ENCODE measurements around the gene LANCL3. TPM values are rescaled to one million over a fixed set of nuclear protein-coding genes. Genes with fewer than 3 reads are reported as not detected.
"Not testable (repeated sequence)": the region's sequence is repeated elsewhere in the genome, so short reads cannot be mapped to it uniquely, and the experiment has no call there.

The LANCL3 gene
- total RNA-seq, 1 donor from 2014 or later, result 0.12 TPM

- no peak overlapping the region for H3K4me3 ChIP-seq (ENCODE audit: low read depth, low read length)
- no peak for TF ChIP-seq CTCF (conservative IDR thresholded peaks at IDR 0.05; ENCODE audit: low read depth, low read length)
- no peak for DNase-seq (ENCODE audit: low read depth)
Observed at GRCh38 chrX:37640142-37640541, 68.7 kb downstream of the LANCL3 start.

GRCh38 chrX:37641859-37642258 lies 70.4 kb downstream of the LANCL3 start:
- no peak for TF ChIP-seq CTCF (conservative IDR thresholded peaks at IDR 0.05; ENCODE audit: low read depth, low read length)
- DNase-seq (ENCODE audit: low read depth), result no peak
- H3K4me3 ChIP-seq (ENCODE audit: low read depth, low read length), result no peak overlapping the region

GRCh38 chrX:37644381-37645305 lies 73.2 kb downstream of the LANCL3 start:
- no peak for DNase-seq (ENCODE audit: low read depth)
- no peak for TF ChIP-seq CTCF (conservative IDR thresholded peaks at IDR 0.05; ENCODE audit: low read depth, low read length)
- H3K4me3 ChIP-seq (ENCODE audit: low read depth, low read length), result no peak overlapping the region

- H3K4me3 ChIP-seq (ENCODE audit: low read depth, low read length), result no peak overlapping the region
- DNase-seq (ENCODE audit: low read depth), result no peak
- no peak for TF ChIP-seq CTCF (conservative IDR thresholded peaks at IDR 0.05; ENCODE audit: low read depth, low read length)
Observed at GRCh38 chrX:37646254-37646653, 74.8 kb downstream of the LANCL3 start.

GRCh38 chrX:37650879-37651278 lies 79.4 kb downstream of the LANCL3 start:
- not testable (repeated sequence) for H3K4me3 ChIP-seq (ENCODE audit: low read depth, low read length)

GRCh38 chrX:37651921-37652452 lies 80.5 kb downstream of the LANCL3 start:
- DNase-seq (ENCODE audit: low read depth), result no peak
- no peak for TF ChIP-seq CTCF (conservative IDR thresholded peaks at IDR 0.05; ENCODE audit: low read depth, low read length)
- H3K4me3 ChIP-seq (ENCODE audit: low read depth, low read length), result no peak overlapping the region

More at GRCh38 chrX:37650879-37651278, 79.4 kb downstream of the LANCL3 start:
- DNase-seq (ENCODE audit: low read depth), result not testable (repeated sequence)

GRCh38 chrX:37652589-37653231 lies 81.2 kb downstream of the LANCL3 start:
- DNase-seq (ENCODE audit: low read depth), result no peak
- no peak overlapping the region for H3K4me3 ChIP-seq (ENCODE audit: low read depth, low read length)
- TF ChIP-seq CTCF (conservative IDR thresholded peaks at IDR 0.05; ENCODE audit: low read depth, low read length), result no peak

All from epithelial cell of proximal tubule (primary cell).